Smooth muscle cell (in vitro differentiated cells): ENCODE measurements around the gene NUBP2. TPM values are rescaled to one million over a fixed set of nuclear protein-coding genes. Genes with fewer than 3 reads are reported as not detected.

Source experiments
- DNase-seq: peaks from one replicate; lab custom pipeline; 2025; ENCODE audit not compliant: unreplicated experiment; lab: John Stamatoyannopoulos, UW
- H2AFZ ChIP-seq: fragments of 200-600 bp; sonication (generic); 2 replicates; pipeline ENCODE4 v1.6.0; 2016; ENCODE audit warnings: antibody characterized with exemption, low read depth, mild to moderate bottlenecking
- H3F3A ChIP-seq: fragments of 200-600 bp; sonication (generic); 2 replicates; pipeline ENCODE4 v1.6.0; 2017; ENCODE audit warnings: antibody characterized with exemption, low read depth
- H3K27ac ChIP-seq: fragments of 200-600 bp; sonication (generic); 2 replicates; pipeline ENCODE4 v1.5.1; 2016; ENCODE audit warnings: low read depth, mild to moderate bottlenecking
- H3K27me3 ChIP-seq: fragments of 200-600 bp; sonication (generic); 2 replicates; pipeline ENCODE4 v1.6.1; 2016; ENCODE audit warnings: low read depth, mild to moderate bottlenecking
- H3K36me3 ChIP-seq: fragments of 200-600 bp; sonication (generic); 2 replicates; pipeline ENCODE4 v1.5.1; 2016; ENCODE audit warnings: low read depth
- H3K4me1 ChIP-seq: fragments of 200-600 bp; sonication (generic); 2 replicates; pipeline ENCODE4 v1.5.1; 2016; ENCODE audit warnings: low read depth
- H3K4me2 ChIP-seq: fragments of 200-600 bp; sonication (generic); 2 replicates; pipeline ENCODE4 v1.6.0; 2016; ENCODE audit warnings: mild to moderate bottlenecking
- H3K4me3 ChIP-seq: fragments of 200-600 bp; sonication (generic); 2 replicates; pipeline ENCODE4 v1.5.1; 2016; ENCODE audit warnings: mild to moderate bottlenecking
- H3K79me2 ChIP-seq: fragments of 200-600 bp; sonication (generic); 2 replicates; pipeline ENCODE4 v1.6.0; 2016; ENCODE audit warnings: low read depth, mild to moderate bottlenecking
- H3K9ac ChIP-seq: fragments of 200-600 bp; sonication (generic); 2 replicates; pipeline ENCODE4 v1.6.0; 2016; ENCODE audit warnings: low read depth
- H3K9me3 ChIP-seq: fragments of 200-600 bp; sonication (generic); replicated peaks from 2 replicates; pipeline ENCODE4 v1.5.1; 2016; ENCODE audit warnings: low read depth
- H4K20me1 ChIP-seq: fragments of 200-600 bp; sonication (generic); 2 replicates; pipeline ENCODE4 v1.6.0; 2016; ENCODE audit warnings: low read depth
- CTCF ChIP-seq: fragments of 200-600 bp; sonication (generic); IDR thresholded peaks from 2 replicates; pipeline ENCODE4 v1.5.1; 2017; ENCODE audit warnings: borderline replicate concordance, mild to moderate bottlenecking, antibody characterized with exemption; ENCODE audit not compliant: insufficient read depth, poor library complexity, severe bottlenecking
- WGBS: methylation state at CpG from one replicate; pipeline ENCODE4 v1.1.7; 2016; ENCODE audit warnings: low lambda C conversion rate; 5-methylcytosine and 5-hydroxymethylcytosine counted together
- polyA plus RNA-seq: library from polyadenylated mRNA; unstranded; fragments of >200 nt; fragmentation: Nextera tagmentation; extraction: Ambion mirVana; gene quantifications from 2 replicates; pipeline ENCODE4 v1.2.1, GENCODE V29; 2016
- total RNA-seq: library from RNA; depleted of rRNA; stranded (reverse); fragments of >200 nt; gene quantifications from 2 replicates; pipeline ENCODE4 v1.2.3, GENCODE V29; 2014

Gene NUBP2
- total and polyA plus RNA-seq, 2 experiments from 2014 or later = 48.0 to 80.8 TPM

GRCh38 chr16:1771864-1772361, 10.8 kb upstream of the NUBP2 start:
- H3K36me3 ChIP-seq = no peaks in the 10 kb centered on the region
- H3K27me3 ChIP-seq = no peaks in the 10 kb centered on the region
- TF ChIP-seq CTCF = no peak
- H3K9me3 ChIP-seq = no peaks in the 10 kb centered on the region
- H3K4me3 ChIP-seq = peak overlapping the region; percentile 83
- H3K27ac ChIP-seq = peak overlapping the region; percentile 68
- H3F3A ChIP-seq = peaks cover 8% of the 10 kb centered on the region
- H2AFZ ChIP-seq = no peak overlapping the region
- peak overlapping the region; percentile 100 for H3K4me2 ChIP-seq
- peaks cover 20% of the 10 kb centered on the region for H3K4me1 ChIP-seq
- 6% methylated on average over 21 of the region's 22 CpGs for WGBS
- peaks cover 24% of the 10 kb centered on the region for H3K79me2 ChIP-seq
- DNase-seq = no peak
- H4K20me1 ChIP-seq = peaks cover 23% of the 10 kb centered on the region
- peak overlapping the region; percentile 51 for H3K9ac ChIP-seq

GRCh38 chr16:1772362-1772907, 10.3 kb upstream of the NUBP2 start, which contains the start of gene EME2:
EME2 (plus strand) TSS chr16:1772810; CDS start chr16:1773228, 418 bp downstream.
- peak within 1 kb of the TSS; percentile 83 for H3K4me3 ChIP-seq
- peaks cover 23% of the 10 kb centered on the region for H4K20me1 ChIP-seq
- no peaks in the 10 kb centered on the region for H3K9me3 ChIP-seq
- DNase-seq = no peak
- peak within 1 kb of the TSS; percentile 15 for H2AFZ ChIP-seq
- no peak for TF ChIP-seq CTCF
- H3F3A ChIP-seq = peaks cover 8% of the 10 kb centered on the region
- H3K27me3 ChIP-seq = no peaks in the 10 kb centered on the region
- H3K4me2 ChIP-seq = peak within 1 kb of the TSS; percentile 100
- peaks cover 24% of the 10 kb centered on the region for H3K79me2 ChIP-seq
- WGBS = 1% methylated on average over 53 of the region's 53 CpGs
- no peaks in the 10 kb centered on the region for H3K36me3 ChIP-seq
- H3K27ac ChIP-seq = peak within 1 kb of the TSS; percentile 68
- H3K4me1 ChIP-seq = peaks cover 20% of the 10 kb centered on the region
- H3K9ac ChIP-seq = peak within 1 kb of the TSS; percentile 86

DNA sequence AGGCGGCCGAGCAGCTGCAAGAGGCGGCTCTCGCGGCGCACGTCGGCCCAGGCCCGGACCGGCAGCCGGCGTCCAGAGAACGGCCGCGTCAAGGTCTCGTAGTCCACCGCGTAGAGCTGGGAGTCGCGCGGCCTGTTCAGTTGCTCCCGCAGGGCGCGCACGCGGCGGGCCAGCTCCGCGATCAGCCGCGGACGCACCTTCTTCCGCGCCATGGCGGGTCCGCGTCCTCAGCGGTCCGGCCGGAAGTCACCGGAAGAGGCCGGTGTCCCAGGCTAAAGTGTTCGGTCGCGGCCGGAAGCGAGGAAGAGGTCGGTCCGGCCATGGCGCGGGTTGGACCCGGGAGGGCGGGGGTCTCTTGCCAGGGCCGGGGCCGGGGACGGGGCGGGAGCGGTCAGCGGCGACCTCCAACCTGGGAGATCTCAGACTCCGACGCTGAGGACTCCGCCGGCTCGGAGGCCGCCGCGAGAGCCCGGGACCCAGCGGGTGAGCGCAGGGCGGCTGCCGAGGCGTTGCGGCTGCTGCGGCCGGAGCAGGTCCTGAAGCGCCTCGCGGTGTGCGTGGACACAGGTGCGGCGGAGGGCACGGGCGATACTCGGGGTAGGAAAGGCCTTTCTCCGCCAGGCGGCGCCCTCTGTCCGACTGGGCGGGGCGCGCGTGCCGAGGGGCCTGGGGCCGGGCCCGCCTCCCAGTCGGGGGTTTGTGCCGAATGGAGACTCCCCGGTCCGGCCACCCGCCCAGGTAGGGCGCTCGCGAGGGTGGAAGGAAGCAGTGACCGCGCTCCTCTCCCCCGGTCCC, 9.7 kb upstream of the NUBP2 start, which contains the start of gene MRPS34:
Gene MRPS34 (minus strand): TSS at position 227 of the 795 bp plus-strand sequence. CDS start 15 bp downstream, at position 212.
- TF ChIP-seq CTCF = peak; percentile 87
- Histone ChIP-seq H3K9ac (peak within 1 kb of the TSS; percentile 86), H3K4me3 (peak within 1 kb of the TSS; percentile 83), H3K36me3 (no peaks in the 10 kb centered on the region), H3K9me3 (no peaks in the 10 kb centered on the region), H3K4me1 (peaks cover 20% of the 10 kb centered on the region), H3K79me2 (peaks cover 24% of the 10 kb centered on the region), H3K27me3 (no peaks in the 10 kb centered on the region), H3K27ac (peak within 1 kb of the TSS; percentile 68), H3K4me2 (peak within 1 kb of the TSS; percentile 100), H3F3A (peaks cover 8% of the 10 kb centered on the region), H2AFZ (peak within 1 kb of the TSS; percentile 15), H4K20me1 (peaks cover 23% of the 10 kb centered on the region)
- DNase-seq = peak; percentile 52
- WGBS = under 1% methylated on average over 67 of the region's 108 CpGs
